DOHH2 (cell line): ENCODE results near the gene TSKS.

Experiments
- H3F3A ChIP-seq: fragments of 200-600 bp; sonication (generic), shearing (Covaris generic); 2 replicates; pipeline ENCODE4 v1.6.0; 2016; ENCODE audit warnings: antibody characterized with exemption, mild to moderate bottlenecking; ENCODE audit not compliant: control insufficient read depth, insufficient read depth
- H3K27ac ChIP-seq: fragments of 200-600 bp; sonication (generic); 2 replicates; pipeline ENCODE4 v1.5.1; 2014; ENCODE audit warnings: low read depth, mild to moderate bottlenecking, low read length, moderate library complexity
- H3K27me3 ChIP-seq: fragments of 200-600 bp; sonication (generic); 2 replicates; pipeline ENCODE4 v1.6.1; 2014; ENCODE audit warnings: mild to moderate bottlenecking, low read length, mixed read lengths; ENCODE audit not compliant: control insufficient read depth
- H3K36me3 ChIP-seq: fragments of 200-600 bp; sonication (generic); 2 replicates; pipeline ENCODE4 v1.6.1; 2014; ENCODE audit warnings: mild to moderate bottlenecking, low read length, moderate library complexity, mixed read lengths; ENCODE audit not compliant: control insufficient read depth
- H3K4me1 ChIP-seq: fragments of 200-600 bp; sonication (generic); 2 replicates; pipeline ENCODE4 v1.6.1; 2014; ENCODE audit warnings: mild to moderate bottlenecking, low read length, mixed read lengths; ENCODE audit not compliant: control insufficient read depth
- H3K4me2 ChIP-seq: fragments of 200-600 bp; sonication (generic); 2 replicates; pipeline ENCODE4 v1.6.0; 2014; ENCODE audit warnings: mild to moderate bottlenecking, low read length, moderate library complexity
- H3K4me3 ChIP-seq: fragments of 200-600 bp; sonication (generic); 2 replicates; pipeline ENCODE4 v1.5.1; 2014; ENCODE audit warnings: mild to moderate bottlenecking, low read length, mixed read lengths
- H3K79me2 ChIP-seq: fragments of 200-600 bp; sonication (generic); 2 replicates; pipeline ENCODE4 v1.6.1; 2014; ENCODE audit warnings: mild to moderate bottlenecking, low read length, mixed read lengths; ENCODE audit not compliant: control insufficient read depth
- H3K9me2 ChIP-seq: fragments of 200-600 bp; sonication (generic); replicated peaks from 2 replicates; pipeline ENCODE4 v1.6.1; 2014; ENCODE audit warnings: mild to moderate bottlenecking, low read length, mixed read lengths; ENCODE audit not compliant: control insufficient read depth
- H3K9me3 ChIP-seq: fragments of 200-600 bp; sonication (generic); 2 replicates; pipeline ENCODE4 v1.6.1; 2014; ENCODE audit warnings: antibody characterized with exemption, low read length, mixed read lengths; ENCODE audit not compliant: control insufficient read depth, insufficient read depth
- H4K20me1 ChIP-seq: fragments of 200-600 bp; sonication (generic); 2 replicates; pipeline ENCODE4 v1.6.0; 2014; ENCODE audit warnings: low read depth, mild to moderate bottlenecking, antibody characterized with exemption, low read length, moderate library complexity; ENCODE audit not compliant: control insufficient read depth, insufficient read depth
- EZH2phosphoT487 ChIP-seq: fragments of 200-600 bp; sonication (generic); IDR thresholded peaks from 2 replicates; pipeline ENCODE4 v1.6.1; 2017; ENCODE audit warnings: borderline replicate concordance, mild to moderate bottlenecking, antibody characterized with exemption, low read length, moderate library complexity, mixed read lengths
- TF ChIP-seq, protein P1 (sequence below): fragments of 200-600 bp; sonication (generic); IDR thresholded peaks from one replicate; pipeline ENCODE4 v1.5.1; 2014; ENCODE audit warnings: antibody characterized with exemption, mild to moderate bottlenecking, low read depth, low read length; ENCODE audit not compliant: poor library complexity, severe bottlenecking

TSKS gene

DNA sequence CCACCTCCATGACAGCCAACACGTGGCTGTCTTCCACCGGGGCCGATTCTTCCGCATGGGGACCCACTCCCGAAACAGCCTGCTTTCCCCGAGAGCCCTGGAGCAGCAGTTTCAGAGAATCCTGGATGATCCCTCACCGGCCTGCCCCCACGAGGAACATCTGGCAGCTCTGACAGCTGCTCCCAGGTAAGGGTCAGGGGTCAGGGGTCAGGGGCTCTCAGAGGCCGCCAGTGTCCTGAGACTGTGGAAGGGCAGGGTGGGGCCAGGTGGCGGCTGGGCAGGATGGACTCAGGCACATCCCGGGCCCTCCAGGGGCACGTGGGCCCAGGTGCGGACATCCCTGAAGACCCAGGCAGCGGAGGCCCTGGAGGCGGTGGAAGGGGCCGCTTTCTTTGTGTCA, 57.2 kb downstream of the TSKS start:
- no peaks in the 10 kb centered on the region for H3K9me2 ChIP-seq
- H4K20me1 ChIP-seq: no peaks in the 10 kb centered on the region
- no peak overlapping the region for H3K4me2 ChIP-seq
- H3K4me1 ChIP-seq: no peaks in the 10 kb centered on the region
- H3K79me2 ChIP-seq: no peaks in the 10 kb centered on the region
- H3K36me3 ChIP-seq: no peaks in the 10 kb centered on the region
- TF ChIP-seq EZH2phosphoT487: no peak
- TF ChIP-seq, protein P1, sequence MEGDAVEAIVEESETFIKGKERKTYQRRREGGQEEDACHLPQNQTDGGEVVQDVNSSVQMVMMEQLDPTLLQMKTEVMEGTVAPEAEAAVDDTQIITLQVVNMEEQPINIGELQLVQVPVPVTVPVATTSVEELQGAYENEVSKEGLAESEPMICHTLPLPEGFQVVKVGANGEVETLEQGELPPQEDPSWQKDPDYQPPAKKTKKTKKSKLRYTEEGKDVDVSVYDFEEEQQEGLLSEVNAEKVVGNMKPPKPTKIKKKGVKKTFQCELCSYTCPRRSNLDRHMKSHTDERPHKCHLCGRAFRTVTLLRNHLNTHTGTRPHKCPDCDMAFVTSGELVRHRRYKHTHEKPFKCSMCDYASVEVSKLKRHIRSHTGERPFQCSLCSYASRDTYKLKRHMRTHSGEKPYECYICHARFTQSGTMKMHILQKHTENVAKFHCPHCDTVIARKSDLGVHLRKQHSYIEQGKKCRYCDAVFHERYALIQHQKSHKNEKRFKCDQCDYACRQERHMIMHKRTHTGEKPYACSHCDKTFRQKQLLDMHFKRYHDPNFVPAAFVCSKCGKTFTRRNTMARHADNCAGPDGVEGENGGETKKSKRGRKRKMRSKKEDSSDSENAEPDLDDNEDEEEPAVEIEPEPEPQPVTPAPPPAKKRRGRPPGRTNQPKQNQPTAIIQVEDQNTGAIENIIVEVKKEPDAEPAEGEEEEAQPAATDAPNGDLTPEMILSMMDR: no peak
- H3K4me3 ChIP-seq: no peak overlapping the region
- no peaks in the 10 kb centered on the region for H3F3A ChIP-seq
- H3K27ac ChIP-seq: no peak overlapping the region
- no peaks in the 10 kb centered on the region for H3K9me3 ChIP-seq
- H3K27me3 ChIP-seq: no peaks in the 10 kb centered on the region

DNA sequence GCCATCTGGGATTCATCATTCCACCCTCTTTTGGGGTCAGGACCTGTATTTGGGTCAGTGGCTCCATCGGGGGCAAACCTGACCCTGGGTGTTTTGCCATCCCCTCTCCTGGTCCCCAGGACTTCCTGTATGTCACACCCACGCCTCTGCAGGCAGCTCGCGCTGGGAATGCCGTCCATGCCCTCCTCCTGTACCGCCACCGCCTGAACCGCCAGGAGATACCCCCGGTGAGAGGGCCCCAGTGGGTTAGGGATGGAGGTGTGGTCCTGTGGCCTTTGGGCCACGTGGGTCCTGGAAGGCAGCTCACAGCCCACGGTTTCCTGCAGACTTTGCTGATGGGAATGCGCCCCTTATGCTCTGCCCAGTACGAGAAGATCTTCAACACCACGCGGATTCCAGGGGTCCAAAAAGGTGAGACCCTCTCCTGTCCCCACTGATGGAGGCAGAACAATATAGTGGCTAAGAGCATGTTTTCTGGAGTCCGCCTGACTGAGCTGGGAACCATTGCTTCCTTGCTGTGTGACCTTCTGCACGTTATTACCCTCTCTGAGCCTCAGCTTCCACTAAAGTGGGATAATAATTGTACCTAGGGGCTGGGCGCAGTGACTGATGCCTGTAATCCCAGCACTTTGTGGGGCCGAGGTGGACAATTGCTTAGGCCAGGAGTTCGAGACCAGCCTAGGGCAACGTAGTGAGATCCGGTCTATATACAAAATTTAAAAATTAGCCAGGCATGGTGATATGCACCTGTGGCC, 58.0 kb downstream of the TSKS start:
- Histone ChIP-seq H3K27ac (no peak overlapping the region), H3K4me1 (no peaks in the 10 kb centered on the region), H3K36me3 (no peaks in the 10 kb centered on the region), H3F3A (no peaks in the 10 kb centered on the region), H3K9me3 (no peaks in the 10 kb centered on the region), H3K79me2 (no peaks in the 10 kb centered on the region), H3K4me3 (no peak overlapping the region), H3K27me3 (no peaks in the 10 kb centered on the region), H3K4me2 (no peak overlapping the region), H4K20me1 (no peaks in the 10 kb centered on the region), H3K9me2 (no peaks in the 10 kb centered on the region)
- TF ChIP-seq, protein P1: no peak
- no peak for TF ChIP-seq EZH2phosphoT487

DNA sequence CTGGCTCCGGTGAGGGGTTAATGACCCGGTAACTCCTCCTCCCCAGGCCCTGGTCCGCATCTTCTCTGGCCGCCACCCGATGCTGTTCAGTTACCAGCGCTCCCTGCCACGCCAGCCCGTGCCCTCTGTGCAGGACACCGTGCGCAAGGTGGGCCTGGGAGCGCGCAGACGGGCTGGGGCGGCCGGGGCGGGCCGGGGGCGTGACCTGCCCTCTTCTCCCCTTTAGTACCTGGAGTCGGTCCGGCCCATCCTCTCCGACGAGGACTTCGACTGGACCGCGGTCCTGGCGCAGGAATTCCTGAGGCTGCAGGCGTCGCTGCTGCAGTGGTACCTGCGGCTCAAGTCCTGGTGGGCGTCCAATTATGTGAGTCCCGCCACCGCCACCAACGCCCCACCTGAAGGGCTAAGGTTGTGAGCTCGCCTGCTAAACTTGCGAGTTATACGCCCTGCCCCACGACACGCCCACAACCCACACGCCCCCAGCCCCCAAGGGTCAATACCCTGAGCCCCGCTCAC, 61.8 kb downstream of the TSKS start:
- H3F3A ChIP-seq: no peaks in the 10 kb centered on the region
- TF ChIP-seq, protein P1: no peak
- TF ChIP-seq EZH2phosphoT487: no peak
- no peak overlapping the region for H3K27ac ChIP-seq
- no peaks in the 10 kb centered on the region for H3K27me3 ChIP-seq
- H3K9me3 ChIP-seq: no peaks in the 10 kb centered on the region
- H3K4me3 ChIP-seq: no peak overlapping the region
- no peaks in the 10 kb centered on the region for H3K79me2 ChIP-seq
- H3K4me2 ChIP-seq: no peak overlapping the region
- no peaks in the 10 kb centered on the region for H3K4me1 ChIP-seq
- no peaks in the 10 kb centered on the region for H3K36me3 ChIP-seq
- H4K20me1 ChIP-seq: no peaks in the 10 kb centered on the region
- H3K9me2 ChIP-seq: no peaks in the 10 kb centered on the region
